SK-N-SH (cell line): Measurements from ENCODE around the gene DPF3. TPM values are rescaled to one million over a fixed set of nuclear protein-coding genes. Genes with fewer than 3 reads are reported as not detected.

Experiments used
- ELF1 ChIP-seq: IDR thresholded peaks from 2 replicates; pipeline ENCODE4 v1.4.0; 2012
- EZH2phosphoT487 ChIP-seq: fragments of 200-600 bp; sonication (generic); IDR thresholded peaks from 2 replicates; pipeline ENCODE4 v1.6.1; 2017; ENCODE audit warnings: low read depth, mixed run types, mild to moderate bottlenecking, antibody characterized with exemption, moderate library complexity, borderline replicate concordance
- FOSL2 ChIP-seq: IDR thresholded peaks from 2 replicates; pipeline ENCODE4 v1.4.0; 2012; ENCODE audit warnings: low read depth, mild to moderate bottlenecking, moderate library complexity, borderline replicate concordance
- FOXM1 ChIP-seq: IDR thresholded peaks from 2 replicates; pipeline ENCODE4 v1.4.0; 2012; ENCODE audit warnings: low read depth, mild to moderate bottlenecking
- GATA2 ChIP-seq: sonication (generic); formaldehyde crosslinking; IDR thresholded peaks from 2 replicates; pipeline ENCODE4 v1.5.0; 2020; ENCODE audit warnings: mild to moderate bottlenecking, missing genetic modification reagents
- NFIC ChIP-seq: IDR thresholded peaks from 2 replicates; pipeline ENCODE4 v1.4.0; 2012; ENCODE audit warnings: borderline replicate concordance
- POLR2AphosphoS5 ChIP-seq: IDR thresholded peaks from 2 replicates; pipeline ENCODE4 v1.6.1; 2012; ENCODE audit warnings: low read depth, low read length
- RAD21 ChIP-seq: IDR thresholded peaks from 2 replicates; pipeline ENCODE4 v1.6.1; 2012; ENCODE audit warnings: mild to moderate bottlenecking, low read length
- RCOR1 ChIP-seq: fragments of 150-350 bp; IDR thresholded peaks from 2 replicates; pipeline ENCODE4 v1.6.1; 2017; ENCODE audit warnings: antibody characterized with exemption, low read length
- RFX5 ChIP-seq: IDR thresholded peaks from 2 replicates; pipeline ENCODE4 v1.6.1; 2012; ENCODE audit warnings: mild to moderate bottlenecking, improper control_type of control experiment, low read length
- SMC3 ChIP-seq: IDR thresholded peaks from 2 replicates; pipeline ENCODE4 v1.6.1; 2012; ENCODE audit warnings: low read depth, low read length, improper control_type of control experiment
- TCF12 ChIP-seq: IDR thresholded peaks from 2 replicates; pipeline ENCODE4 v1.4.0; 2012
- polyA plus RNA-seq, 3 experiments: library from polyadenylated mRNA; depleted of rRNA; stranded (reverse); fragments of >200 nt; gene quantifications; 2 replicates each; pipeline ENCODE4 v1.2.3, GENCODE V29; 2012
- TF ChIP-seq, protein P1 (sequence below): IDR thresholded peaks from 2 replicates; pipeline ENCODE4 v1.4.0; 2012; ENCODE audit warnings: low read depth, borderline replicate concordance
- TF ChIP-seq, protein P2 (sequence below): IDR thresholded peaks from 2 replicates; pipeline ENCODE4 v1.4.0; 2012; ENCODE audit warnings: low read depth, borderline replicate concordance
- TF ChIP-seq, protein P3 (sequence below): IDR thresholded peaks from 2 replicates; pipeline ENCODE4 v1.6.1; 2012; ENCODE audit warnings: mild to moderate bottlenecking, low read depth, low read length, moderate library complexity
- TF ChIP-seq, protein P4 (sequence below): fragments of 150-350 bp; IDR thresholded peaks from 2 replicates; pipeline ENCODE4 v1.6.1; 2017; ENCODE audit warnings: antibody characterized with exemption, low read length, low read depth, borderline replicate concordance

DPF3 gene
- polyA plus RNA-seq, 1 of the 3 experiments (the other 2 are of a cell fraction): 2.8 TPM

DNA sequence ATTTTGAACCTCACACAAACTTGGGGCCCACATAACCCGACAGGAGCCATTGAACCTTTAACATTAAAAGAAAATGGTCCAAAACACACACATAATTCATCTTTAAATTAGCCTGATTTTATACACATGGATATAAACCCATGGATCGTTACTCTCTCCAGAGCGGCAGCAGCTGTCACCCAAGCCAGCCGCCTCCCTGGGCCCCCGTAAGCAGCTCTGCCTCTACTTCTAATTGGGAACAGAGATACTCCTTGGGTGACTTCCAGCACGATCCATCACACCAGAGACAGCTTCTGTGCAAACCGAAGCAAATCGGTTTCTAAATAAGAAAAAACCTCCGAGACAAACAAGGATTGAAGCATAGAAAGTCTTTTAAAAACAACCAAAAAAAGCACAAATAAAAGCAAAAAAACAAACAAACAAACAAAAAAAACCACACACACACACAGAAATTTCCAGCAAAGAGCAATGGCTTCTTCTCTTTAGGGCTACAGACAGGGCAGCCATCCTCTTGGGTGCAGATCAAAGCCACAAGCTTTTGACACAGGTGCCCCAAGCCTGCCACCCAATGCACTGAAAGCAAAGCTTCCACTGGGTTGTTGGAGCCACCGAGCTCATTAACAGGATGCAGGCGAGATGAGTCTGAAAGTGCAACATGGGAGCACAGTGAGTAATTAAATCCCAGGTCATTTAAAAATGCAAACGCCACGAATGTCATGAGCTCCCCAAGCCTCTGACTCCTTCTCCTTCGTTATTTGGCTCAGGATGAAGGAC lies 156.9 kb downstream of the DPF3 start (continued):
- TF ChIP-seq SMC3: no peak
- TF ChIP-seq FOSL2: no peak
- no peak for TF ChIP-seq FOXM1
- TF ChIP-seq, protein P1, sequence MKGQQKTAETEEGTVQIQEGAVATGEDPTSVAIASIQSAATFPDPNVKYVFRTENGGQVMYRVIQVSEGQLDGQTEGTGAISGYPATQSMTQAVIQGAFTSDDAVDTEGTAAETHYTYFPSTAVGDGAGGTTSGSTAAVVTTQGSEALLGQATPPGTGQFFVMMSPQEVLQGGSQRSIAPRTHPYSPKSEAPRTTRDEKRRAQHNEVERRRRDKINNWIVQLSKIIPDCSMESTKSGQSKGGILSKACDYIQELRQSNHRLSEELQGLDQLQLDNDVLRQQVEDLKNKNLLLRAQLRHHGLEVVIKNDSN: no peak
- TF ChIP-seq, protein P2, sequence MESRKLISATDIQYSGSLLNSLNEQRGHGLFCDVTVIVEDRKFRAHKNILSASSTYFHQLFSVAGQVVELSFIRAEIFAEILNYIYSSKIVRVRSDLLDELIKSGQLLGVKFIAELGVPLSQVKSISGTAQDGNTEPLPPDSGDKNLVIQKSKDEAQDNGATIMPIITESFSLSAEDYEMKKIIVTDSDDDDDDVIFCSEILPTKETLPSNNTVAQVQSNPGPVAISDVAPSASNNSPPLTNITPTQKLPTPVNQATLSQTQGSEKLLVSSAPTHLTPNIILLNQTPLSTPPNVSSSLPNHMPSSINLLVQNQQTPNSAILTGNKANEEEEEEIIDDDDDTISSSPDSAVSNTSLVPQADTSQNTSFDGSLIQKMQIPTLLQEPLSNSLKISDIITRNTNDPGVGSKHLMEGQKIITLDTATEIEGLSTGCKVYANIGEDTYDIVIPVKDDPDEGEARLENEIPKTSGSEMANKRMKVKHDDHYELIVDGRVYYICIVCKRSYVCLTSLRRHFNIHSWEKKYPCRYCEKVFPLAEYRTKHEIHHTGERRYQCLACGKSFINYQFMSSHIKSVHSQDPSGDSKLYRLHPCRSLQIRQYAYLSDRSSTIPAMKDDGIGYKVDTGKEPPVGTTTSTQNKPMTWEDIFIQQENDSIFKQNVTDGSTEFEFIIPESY: no peak
- TF ChIP-seq RCOR1: peak; percentile 84
- TF ChIP-seq EZH2phosphoT487: no peak
- no peak for TF ChIP-seq RFX5
- TF ChIP-seq RAD21: no peak; the same call in 1 of the 2 replicates
- TF ChIP-seq, protein P3, sequence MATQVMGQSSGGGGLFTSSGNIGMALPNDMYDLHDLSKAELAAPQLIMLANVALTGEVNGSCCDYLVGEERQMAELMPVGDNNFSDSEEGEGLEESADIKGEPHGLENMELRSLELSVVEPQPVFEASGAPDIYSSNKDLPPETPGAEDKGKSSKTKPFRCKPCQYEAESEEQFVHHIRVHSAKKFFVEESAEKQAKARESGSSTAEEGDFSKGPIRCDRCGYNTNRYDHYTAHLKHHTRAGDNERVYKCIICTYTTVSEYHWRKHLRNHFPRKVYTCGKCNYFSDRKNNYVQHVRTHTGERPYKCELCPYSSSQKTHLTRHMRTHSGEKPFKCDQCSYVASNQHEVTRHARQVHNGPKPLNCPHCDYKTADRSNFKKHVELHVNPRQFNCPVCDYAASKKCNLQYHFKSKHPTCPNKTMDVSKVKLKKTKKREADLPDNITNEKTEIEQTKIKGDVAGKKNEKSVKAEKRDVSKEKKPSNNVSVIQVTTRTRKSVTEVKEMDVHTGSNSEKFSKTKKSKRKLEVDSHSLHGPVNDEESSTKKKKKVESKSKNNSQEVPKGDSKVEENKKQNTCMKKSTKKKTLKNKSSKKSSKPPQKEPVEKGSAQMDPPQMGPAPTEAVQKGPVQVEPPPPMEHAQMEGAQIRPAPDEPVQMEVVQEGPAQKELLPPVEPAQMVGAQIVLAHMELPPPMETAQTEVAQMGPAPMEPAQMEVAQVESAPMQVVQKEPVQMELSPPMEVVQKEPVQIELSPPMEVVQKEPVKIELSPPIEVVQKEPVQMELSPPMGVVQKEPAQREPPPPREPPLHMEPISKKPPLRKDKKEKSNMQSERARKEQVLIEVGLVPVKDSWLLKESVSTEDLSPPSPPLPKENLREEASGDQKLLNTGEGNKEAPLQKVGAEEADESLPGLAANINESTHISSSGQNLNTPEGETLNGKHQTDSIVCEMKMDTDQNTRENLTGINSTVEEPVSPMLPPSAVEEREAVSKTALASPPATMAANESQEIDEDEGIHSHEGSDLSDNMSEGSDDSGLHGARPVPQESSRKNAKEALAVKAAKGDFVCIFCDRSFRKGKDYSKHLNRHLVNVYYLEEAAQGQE: no peak
- TF ChIP-seq POLR2AphosphoS5: no peak
- TF ChIP-seq, protein P4, sequence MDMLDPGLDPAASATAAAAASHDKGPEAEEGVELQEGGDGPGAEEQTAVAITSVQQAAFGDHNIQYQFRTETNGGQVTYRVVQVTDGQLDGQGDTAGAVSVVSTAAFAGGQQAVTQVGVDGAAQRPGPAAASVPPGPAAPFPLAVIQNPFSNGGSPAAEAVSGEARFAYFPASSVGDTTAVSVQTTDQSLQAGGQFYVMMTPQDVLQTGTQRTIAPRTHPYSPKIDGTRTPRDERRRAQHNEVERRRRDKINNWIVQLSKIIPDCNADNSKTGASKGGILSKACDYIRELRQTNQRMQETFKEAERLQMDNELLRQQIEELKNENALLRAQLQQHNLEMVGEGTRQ: no peak
- TF ChIP-seq NFIC: peak; percentile 29; the same call in 1 of the 2 replicates
- TF ChIP-seq GATA2 (CRISPR knock-in tag): no peak
- TF ChIP-seq TCF12: peak; percentile 81
- TF ChIP-seq ELF1: no peak
- TF ChIP-seq, all 33 proteins: peak for 6
